Naive thymus-derived CD8-positive, alpha-beta T cell (primary cell): ENCODE results near the gene SCART1. TPM values are rescaled to one million over a fixed set of nuclear protein-coding genes. Genes with fewer than 3 reads are reported as not detected.
"Not testable (repeated sequence)": the region's sequence is repeated elsewhere in the genome, so short reads cannot be mapped to it uniquely, and the experiment has no call there.

Experiments used
- ATAC-seq, 2 donors: fragments of 150-1000 bp; cut with Tn5 transposase in 1 of 2; sonication (Bioruptor Pico), chemical (Tn5 transposase) in 1 of 2; 1 replicate in 1 of 2; 2 replicates in 1 of 2; pipeline ENCODE4 v1.10.0; 2021; ENCODE audit warnings: mild to moderate bottlenecking in 2 of 2, moderate library complexity in 2 of 2
- POLR2A ChIA-PET: fragments of 350-600 bp; sonication (Branson Sonifier 250); formaldehyde crosslinking; loops from one replicate; lab custom pipeline; 2021; ENCODE audit warnings: antibody characterized with exemption; lab: Charles Lee
- DNase-seq, 10 donors: peaks; one replicate each; pipeline versions ENCODE4 v3.0.0 to v3.0.0-alpha.2; 2020 to 2022
- H3K27ac Mint-ChIP-seq, 10 donors: one replicate each; pipeline ENCODE4 v1.8.0; 2020 to 2022; ENCODE audit warnings: mild to moderate bottlenecking in 10 of 10, mixed read lengths in 10 of 10, moderate library complexity in 4 of 10, inconsistent platforms in 1 of 10
- H3K27me3 Mint-ChIP-seq, 5 donors: one replicate each; pipeline ENCODE4 v1.8.0; 2021 to 2022; ENCODE audit warnings: mixed read lengths in 5 of 5
- H3K36me3 Mint-ChIP-seq, 3 donors: one replicate each; pipeline ENCODE4 v1.8.0; 2020 to 2022; ENCODE audit warnings: mixed read lengths in 3 of 3, mild to moderate bottlenecking in 2 of 3, inconsistent platforms in 1 of 3
- H3K4me1 Mint-ChIP-seq, 4 donors: one replicate each; pipeline ENCODE4 v1.8.0; 2021 to 2022; ENCODE audit warnings: mixed read lengths in 4 of 4
- H3K4me3 Mint-ChIP-seq, 10 donors: one replicate each; pipeline ENCODE4 v1.8.0; 2020 to 2022; ENCODE audit warnings: mild to moderate bottlenecking in 10 of 10, mixed read lengths in 10 of 10, moderate library complexity in 6 of 10, inconsistent platforms in 1 of 10
- H3K9me3 Mint-ChIP-seq, 9 donors: one replicate each; pipeline ENCODE4 v1.8.0; 2020 to 2022; ENCODE audit warnings: mixed read lengths in 9 of 9, mild to moderate bottlenecking in 3 of 9, inconsistent platforms in 1 of 9, moderate library complexity in 1 of 9
- polyA plus RNA-seq, 3 donors: library from polyadenylated mRNA; unstranded; fragments of 300-500 nt; fragmentation: Illumina TruSeq; gene quantifications; one replicate each; pipeline ENCODE4 v1.2.3, GENCODE V29; 2021
- total RNA-seq, 8 experiments: library from RNA in 2 of 8; stranded (reverse) in 2 of 8; gene quantifications; one replicate each; pipeline ENCODE4 v1.2.3 and lab custom pipeline; 2021 to 2026

SCART1 gene
- total and polyA plus RNA-seq, 5 experiments from 2014 or later, result 0.04 to 4.2 (median 3.8) TPM; not detected in 2

- H3K4me1 Mint-ChIP-seq, H3K27ac Mint-ChIP-seq, H3K27me3 Mint-ChIP-seq, ATAC-seq, POLR2A ChIA-PET, H3K4me3 Mint-ChIP-seq, DNase-seq: not testable (repeated sequence)
- Mint-ChIP-seq H3K36me3 (peaks cover 14 to 21% (median 20%) of the 10 kb centered on the region in 3 donors), H3K9me3 (peaks cover 0 to 18% (median 3%) of the 10 kb centered on the region in 9 donors)
Measured at GRCh38 chr10:133497363-133497762, 43.6 kb downstream of the SCART1 start.

- H3K4me1 Mint-ChIP-seq, H3K27ac Mint-ChIP-seq, POLR2A ChIA-PET, DNase-seq, H3K4me3 Mint-ChIP-seq, H3K27me3 Mint-ChIP-seq, ATAC-seq: not testable (repeated sequence)
- peaks cover 0 to 18% (median 3%) of the 10 kb centered on the region in 9 donors for H3K9me3 Mint-ChIP-seq
- H3K36me3 Mint-ChIP-seq, result peaks cover 17 to 24% (median 21%) of the 10 kb centered on the region in 3 donors
Measured at GRCh38 chr10:133499176-133499575, 45.4 kb downstream of the SCART1 start.

DNA sequence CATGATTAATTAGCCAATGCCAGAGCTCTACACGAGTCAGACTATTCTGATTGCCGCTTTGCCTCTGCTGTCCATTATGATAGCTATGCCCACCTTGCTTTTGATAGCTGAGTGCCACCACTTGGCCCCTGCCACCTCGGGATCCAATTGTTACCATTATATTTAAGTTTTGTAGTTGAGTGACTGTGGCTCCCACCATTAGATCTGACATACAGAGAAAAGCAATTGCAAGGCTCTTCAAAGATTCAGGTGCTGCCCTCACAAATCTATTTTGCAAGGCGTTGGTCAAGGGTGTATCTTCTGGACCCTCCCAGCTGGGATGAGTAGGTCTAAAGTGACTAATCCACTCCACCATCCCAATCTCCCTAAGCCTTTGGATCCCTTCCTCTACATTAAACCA is 47.2 kb downstream of the SCART1 start:
- H3K27ac Mint-ChIP-seq, POLR2A ChIA-PET, ATAC-seq, H3K4me1 Mint-ChIP-seq, H3K4me3 Mint-ChIP-seq, DNase-seq, H3K27me3 Mint-ChIP-seq: not testable (repeated sequence)
- peaks cover 20 to 24% (median 21%) of the 10 kb centered on the region in 3 donors for H3K36me3 Mint-ChIP-seq
- H3K9me3 Mint-ChIP-seq, result peaks cover 0 to 18% (median 3%) of the 10 kb centered on the region in 9 donors

DNA sequence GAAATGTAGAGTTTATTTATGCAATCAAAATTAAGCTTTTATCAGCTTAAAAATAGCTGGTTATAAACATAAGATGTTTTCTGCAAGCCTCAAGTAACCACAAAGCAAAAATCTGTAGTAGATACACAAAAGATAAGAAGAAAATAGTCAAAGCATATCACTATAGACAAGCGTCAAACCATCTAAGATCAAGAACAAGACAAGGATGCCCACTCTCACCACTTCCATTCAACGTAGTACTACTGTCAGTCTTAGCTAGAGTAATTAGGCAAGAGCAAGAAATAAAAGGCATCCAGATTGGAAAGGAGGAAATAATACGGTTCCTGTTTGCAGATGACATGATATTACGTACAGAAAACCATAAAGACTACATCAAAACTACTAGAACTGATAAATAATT is 56.0 kb downstream of the SCART1 start:
- peaks cover 3 to 21% (median 14%) of the 10 kb centered on the region in 9 donors for H3K9me3 Mint-ChIP-seq
- H3K36me3 Mint-ChIP-seq, result peaks cover 7 to 28% (median 11%) of the 10 kb centered on the region in 3 donors
- DNase-seq (no peak), ATAC-seq (no peak)
- no peak overlapping the region for H3K27ac Mint-ChIP-seq
- H3K4me1 Mint-ChIP-seq, result no peaks in the 10 kb centered on the region
- no peak overlapping the region for H3K4me3 Mint-ChIP-seq
- POLR2A ChIA-PET, result no interaction called here
- H3K27me3 Mint-ChIP-seq, result peaks cover 5 to 51% (median 17%) of the 10 kb centered on the region in 5 donors

DNA sequence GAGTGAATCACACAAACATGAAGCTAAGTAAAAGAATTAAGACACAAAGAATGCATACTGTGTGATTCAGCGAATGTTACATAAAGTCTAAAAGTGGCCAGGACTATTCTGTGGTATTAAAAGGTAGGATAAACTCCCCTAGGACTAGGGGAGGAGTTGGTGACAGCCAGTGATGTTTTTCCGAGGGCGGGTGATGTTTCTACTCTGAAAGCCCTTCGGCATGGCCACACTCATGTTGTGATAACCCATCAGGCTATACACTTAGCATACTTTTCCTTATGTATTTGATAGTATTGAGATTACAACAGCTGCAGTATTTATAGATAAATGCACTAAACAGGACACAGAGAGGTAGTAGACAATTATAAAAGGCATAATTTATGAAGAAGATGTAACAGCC is 57.7 kb downstream of the SCART1 start:
- H3K9me3 Mint-ChIP-seq, result peaks cover 3 to 21% (median 14%) of the 10 kb centered on the region in 9 donors
- H3K36me3 Mint-ChIP-seq, result peaks cover 5 to 24% (median 11%) of the 10 kb centered on the region in 3 donors
- DNase-seq (no peak), ATAC-seq (no peak)
- POLR2A ChIA-PET, result no interaction called here
- peaks cover 5 to 51% (median 15%) of the 10 kb centered on the region in 5 donors for H3K27me3 Mint-ChIP-seq
- H3K4me3 Mint-ChIP-seq, result no peak overlapping the region
- no peaks in the 10 kb centered on the region for H3K4me1 Mint-ChIP-seq
- H3K27ac Mint-ChIP-seq, result no peak overlapping the region

DNA sequence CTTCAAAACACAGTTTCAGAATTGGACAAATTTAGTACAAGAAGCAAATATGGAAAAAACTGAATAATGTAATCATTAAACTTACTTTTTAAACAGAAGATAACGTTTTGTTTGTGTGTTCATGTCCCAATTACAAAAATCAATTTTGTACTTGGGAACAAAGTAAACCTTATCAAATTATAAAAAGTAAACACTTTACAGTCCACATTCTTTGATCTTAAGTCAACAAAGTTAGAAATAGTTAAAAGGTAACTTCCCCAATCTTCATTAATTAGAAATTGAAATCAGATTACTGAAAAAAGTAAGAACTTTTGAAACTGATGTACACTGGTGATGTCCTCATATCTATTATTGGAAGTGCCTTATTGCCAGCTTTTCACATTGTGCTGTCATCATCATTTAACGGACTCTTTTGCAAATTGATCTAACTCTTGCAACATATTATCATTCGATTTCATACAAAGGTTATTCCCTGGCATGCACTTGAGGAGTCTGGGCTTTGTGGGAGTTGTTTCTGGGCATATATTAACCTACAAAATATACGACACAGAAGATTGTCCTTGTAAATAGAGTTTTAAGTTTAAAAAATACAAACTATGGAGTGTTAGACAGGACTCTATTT is 58.3 kb downstream of the SCART1 start:
- Mint-ChIP-seq H3K27me3 (peaks cover 5 to 51% (median 17%) of the 10 kb centered on the region in 5 donors), H3K4me3 (no peak overlapping the region), H3K4me1 (no peaks in the 10 kb centered on the region), H3K9me3 (peaks cover 3 to 21% (median 14%) of the 10 kb centered on the region in 9 donors), H3K36me3 (peaks cover 5 to 24% (median 11%) of the 10 kb centered on the region in 3 donors), H3K27ac (no peak overlapping the region)
- DNase-seq (no peak), ATAC-seq (no peak)
- POLR2A ChIA-PET, result no interaction called here

DNA sequence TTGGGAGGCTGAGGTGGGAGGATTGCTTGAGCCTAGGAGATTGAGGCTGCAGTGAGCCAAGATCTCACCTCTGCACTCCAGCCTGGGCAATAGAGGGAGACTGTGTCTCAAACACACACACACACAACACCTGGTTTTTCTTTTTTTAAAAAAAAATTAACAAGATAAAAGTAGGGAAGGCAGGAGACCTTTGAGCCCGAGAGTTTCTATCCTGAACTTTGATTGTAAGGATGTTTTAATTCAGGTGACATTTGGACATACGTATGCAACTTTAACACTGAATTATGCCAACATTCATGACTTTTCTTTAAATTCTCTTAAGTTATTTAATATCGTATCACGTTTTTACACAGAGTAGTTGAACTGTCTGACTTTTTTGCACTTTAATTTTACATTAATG is 61.7 kb downstream of the SCART1 start:
- no peak for ATAC-seq
- no peak overlapping the region for H3K27ac Mint-ChIP-seq
- no peak for DNase-seq
- no peaks in the 10 kb centered on the region for H3K9me3 Mint-ChIP-seq
- peaks cover 0 to 15% (median 7%) of the 10 kb centered on the region in 4 donors for H3K4me1 Mint-ChIP-seq
- no peak overlapping the region for H3K4me3 Mint-ChIP-seq
- H3K36me3 Mint-ChIP-seq, result peaks cover 0 to 4% (median 0%) of the 10 kb centered on the region in 3 donors
- H3K27me3 Mint-ChIP-seq, result peaks cover 3 to 35% (median 6%) of the 10 kb centered on the region in 5 donors
- POLR2A ChIA-PET, result no interaction called here

DNA sequence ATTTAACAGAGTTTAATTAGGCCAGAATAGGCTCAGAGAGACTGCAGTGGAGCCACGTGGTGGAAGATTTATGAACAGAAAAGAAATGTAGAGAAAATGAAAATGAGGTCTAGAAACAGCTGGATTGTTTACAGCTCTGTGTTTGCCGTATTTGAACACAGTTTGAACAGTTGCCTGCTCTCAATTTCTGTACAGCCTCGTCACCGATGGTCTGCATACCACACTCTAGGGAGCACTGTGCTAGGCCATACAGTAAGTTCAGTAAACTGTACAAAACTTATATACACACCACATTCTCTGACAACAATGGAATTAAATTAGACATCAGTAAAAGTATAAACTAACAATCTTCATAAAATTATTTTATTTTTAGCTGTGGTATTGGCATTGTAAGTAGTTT is 62.3 kb downstream of the SCART1 start:
- Mint-ChIP-seq H3K4me1 (peaks cover 0 to 21% (median 11%) of the 10 kb centered on the region in 4 donors), H3K9me3 (no peaks in the 10 kb centered on the region), H3K27ac (no peak overlapping the region), H3K27me3 (peaks cover 3 to 32% (median 6%) of the 10 kb centered on the region in 5 donors), H3K36me3 (peaks cover 0 to 4% (median 0%) of the 10 kb centered on the region in 3 donors), H3K4me3 (no peak overlapping the region)
- no peak for ATAC-seq
- DNase-seq, result no peak
- POLR2A ChIA-PET, result no interaction called here

DNA sequence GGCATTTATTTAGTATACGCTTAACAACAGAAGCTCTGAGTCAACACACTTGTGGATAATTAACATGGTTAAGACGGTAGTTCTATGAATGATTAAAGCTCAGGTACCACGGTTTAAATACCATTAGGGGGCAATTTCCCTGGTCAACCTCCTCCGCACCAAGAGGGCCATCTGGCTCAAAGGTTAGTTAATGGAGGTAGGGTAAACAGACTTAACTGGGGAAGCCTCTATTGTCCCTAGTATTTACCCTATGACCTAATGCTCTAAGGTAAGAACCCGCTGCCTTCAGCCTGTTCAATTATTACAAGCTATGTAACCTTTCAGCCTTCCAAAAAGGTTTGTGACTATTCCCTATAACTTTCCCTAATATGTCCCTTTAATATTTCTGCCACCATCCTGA is 64.8 kb downstream of the SCART1 start:
- POLR2A ChIA-PET, DNase-seq, ATAC-seq, H3K36me3 Mint-ChIP-seq, H3K4me3 Mint-ChIP-seq: not testable (repeated sequence)
- H3K27me3 Mint-ChIP-seq, result peaks cover 0 to 25% (median 2%) of the 10 kb centered on the region in 5 donors
- H3K9me3 Mint-ChIP-seq, result peaks cover 4 to 13% (median 9%) of the 10 kb centered on the region in 9 donors
- peaks cover 0 to 21% (median 11%) of the 10 kb centered on the region in 4 donors for H3K4me1 Mint-ChIP-seq
- peak overlapping the region in 1 of 10 donors; percentile 83 for H3K27ac Mint-ChIP-seq

Other genes with a start within 250 kb of the SCART1 start
- not detected for gene UTF1, start 223.7 kb upstream of the SCART1 start, total RNA-seq
- not detected for gene UTF1, start 223.7 kb upstream of the SCART1 start, polyA plus RNA-seq
- not detected for gene VENTX, start 216.1 kb upstream of the SCART1 start, total RNA-seq
- not detected for gene VENTX, start 216.1 kb upstream of the SCART1 start, polyA plus RNA-seq
- 1 to 10 TPM; 8.5 to 9.4 TPM for gene ADAM8, start 177.1 kb upstream of the SCART1 start, total RNA-seq
- gene ADAM8, start 177.1 kb upstream of the SCART1 start, polyA plus RNA-seq, result 10 to 100 TPM in 1 of 3 donors, 1 to 10 TPM in 2; 7.8 to 28.4 (median 9.5) TPM
- gene TUBGCP2, start 145.1 kb upstream of the SCART1 start, total RNA-seq, result 10 to 100 TPM; 61.4 to 72.9 TPM
- 10 to 100 TPM; 24.7 to 35.6 (median 32.0) TPM for gene TUBGCP2, start 145.1 kb upstream of the SCART1 start, polyA plus RNA-seq
- 10 to 100 TPM; 38.0 to 38.3 TPM for gene ZNF511, start 145.0 kb upstream of the SCART1 start, total RNA-seq
- 10 to 100 TPM; 75.9 to 80.4 (median 79.2) TPM for gene ZNF511, start 145.0 kb upstream of the SCART1 start, polyA plus RNA-seq
- 1 to 10 TPM; 5.9 to 6.9 TPM for gene CALY, start 117.0 kb upstream of the SCART1 start, total RNA-seq
- gene CALY, start 117.0 kb upstream of the SCART1 start, polyA plus RNA-seq, result under 1 TPM; 0.22 to 0.44 (median 0.26) TPM
- gene PRAP1, start 106.6 kb upstream of the SCART1 start, total RNA-seq, result not detected
- under 1 TPM in 1 of 3 donors, not detected in 2; 0.36 TPM for gene PRAP1, start 106.6 kb upstream of the SCART1 start, polyA plus RNA-seq
- 10 to 100 TPM; 17.1 to 23.7 TPM for gene FUOM, start 95.9 kb upstream of the SCART1 start, total RNA-seq
- gene FUOM, start 95.9 kb upstream of the SCART1 start, polyA plus RNA-seq, result 10 to 100 TPM; 17.4 to 21.4 (median 18.2) TPM
- 10 to 100 TPM; 28.3 to 29.2 TPM for gene ECHS1, start 80.6 kb upstream of the SCART1 start, total RNA-seq
- 100 to 1,000 TPM; 103 to 110 (median 104) TPM for gene ECHS1, start 80.6 kb upstream of the SCART1 start, polyA plus RNA-seq
- gene PAOX, start 74.7 kb upstream of the SCART1 start, total RNA-seq, result 10 to 100 TPM; 11.3 to 11.9 TPM
- gene PAOX, start 74.7 kb upstream of the SCART1 start, polyA plus RNA-seq, result 10 to 100 TPM; 10.9 to 15.6 (median 11.9) TPM
- 10 to 100 TPM; 62.4 to 67.9 TPM for gene MTG1, start 59.8 kb upstream of the SCART1 start, total RNA-seq
- 10 to 100 TPM; 19.4 to 37.9 (median 28.5) TPM for gene MTG1, start 59.8 kb upstream of the SCART1 start, polyA plus RNA-seq
- gene SPRN, start 29.3 kb upstream of the SCART1 start, total RNA-seq, result not detected
- gene SPRN, start 29.3 kb upstream of the SCART1 start, polyA plus RNA-seq, result under 1 TPM; 0.06 to 0.39 (median 0.28) TPM
- gene CYP2E1, start 73.4 kb downstream of the SCART1 start, total RNA-seq, result 1 to 10 TPM; 1.2 to 1.4 TPM
- gene CYP2E1, start 73.4 kb downstream of the SCART1 start, polyA plus RNA-seq, result under 1 TPM in 1 of 3 donors, not detected in 2; 0.02 TPM
- 1 to 10 TPM in 1 of 2 experiments, under 1 TPM in 1; 0.99 to 1.7 TPM for gene SYCE1, start 111.6 kb downstream of the SCART1 start, total RNA-seq
- gene SYCE1, start 111.6 kb downstream of the SCART1 start, polyA plus RNA-seq, result under 1 TPM in 2 of 3 donors, not detected in 1; 0.10 to 0.59 TPM
- gene FRG2B, start 172.8 kb downstream of the SCART1 start, total RNA-seq, result not detected
- gene FRG2B, start 172.8 kb downstream of the SCART1 start, polyA plus RNA-seq, result not detected